Skeletal muscle tissue (tissue), 4 donors: ENCODE measurements around the gene ZNF304. TPM values are rescaled to one million over a fixed set of nuclear protein-coding genes. Genes with fewer than 3 reads are reported as not detected.
"Not testable (repeated sequence)": the region's sequence is repeated elsewhere in the genome, so short reads cannot be mapped to it uniquely, and the experiment has no call there.

Source experiments
- H3K27ac ChIP-seq: one replicate; pipeline ENCODE4 v1.7.0; 2013; ENCODE audit warnings: mild to moderate bottlenecking, low read depth, low read length, inconsistent platforms
- H3K27me3 ChIP-seq, 3 donors: one replicate each; pipeline ENCODE4 v1.7.0; 2013; ENCODE audit warnings: low read length in 3 of 3; ENCODE audit not compliant: control insufficient read depth in 3 of 3, insufficient read depth in 3 of 3
- H3K36me3 ChIP-seq, 3 donors: one replicate each; pipeline ENCODE4 v1.7.0; 2013; ENCODE audit warnings: low read length in 3 of 3; ENCODE audit not compliant: control insufficient read depth in 3 of 3, insufficient read depth in 3 of 3
- H3K4me1 ChIP-seq, 3 donors: one replicate each; pipeline ENCODE4 v1.7.0; 2013; ENCODE audit warnings: low read length in 3 of 3, mild to moderate bottlenecking in 3 of 3; ENCODE audit not compliant: control insufficient read depth in 3 of 3, insufficient read depth in 3 of 3
- H3K4me3 ChIP-seq, 3 donors: one replicate each; pipeline ENCODE4 v1.7.0; 2013; ENCODE audit warnings: low read length in 3 of 3
- H3K9ac ChIP-seq, 3 donors: one replicate each; pipeline ENCODE4 v1.7.0; 2013; ENCODE audit warnings: low read length in 3 of 3, mild to moderate bottlenecking in 3 of 3, moderate library complexity in 2 of 3, low read depth in 1 of 3
- H3K9me3 ChIP-seq, 3 donors: one replicate each; pipeline ENCODE4 v1.7.0; 2013; ENCODE audit warnings: low read length in 3 of 3; ENCODE audit not compliant: control insufficient read depth in 3 of 3
- total RNA-seq: library from RNA; depleted of rRNA; stranded (reverse); fragments of >200 nt; gene quantifications from one replicate; pipeline ENCODE4 v1.2.3, GENCODE V29; 2014
- donor health status: Osteomylitis.

ZNF304 gene
- total RNA-seq, 1 donor from 2014 or later = 16.2 TPM

DNA sequence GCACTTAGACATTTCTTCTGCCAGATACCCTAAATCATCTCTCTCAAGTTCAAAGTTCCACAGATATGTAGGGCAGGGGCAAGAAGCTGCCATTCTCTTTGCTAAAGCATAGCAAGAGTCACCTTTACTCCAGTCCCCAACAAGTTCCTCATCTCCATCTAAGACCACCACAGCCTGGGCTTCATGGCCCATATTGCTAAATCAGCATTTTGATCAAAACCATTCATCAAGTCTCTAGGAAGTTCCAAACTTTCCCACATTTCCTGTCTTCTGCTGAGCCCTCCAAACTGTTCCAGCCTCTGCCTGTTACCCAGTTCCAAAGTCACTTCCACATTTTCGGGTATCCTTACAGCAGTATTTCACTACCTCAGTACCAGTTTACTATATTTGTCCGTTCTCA is 23.6 kb downstream of the ZNF304 start:
- H3K9ac ChIP-seq, H3K4me3 ChIP-seq, H3K4me1 ChIP-seq, H3K27me3 ChIP-seq, H3K27ac ChIP-seq: not testable (repeated sequence)
- H3K36me3 ChIP-seq = peaks cover 39 to 55% (median 47%) of the 10 kb centered on the region in 3 donors
- peaks cover 8 to 11% (median 10%) of the 10 kb centered on the region in 3 donors for H3K9me3 ChIP-seq

DNA sequence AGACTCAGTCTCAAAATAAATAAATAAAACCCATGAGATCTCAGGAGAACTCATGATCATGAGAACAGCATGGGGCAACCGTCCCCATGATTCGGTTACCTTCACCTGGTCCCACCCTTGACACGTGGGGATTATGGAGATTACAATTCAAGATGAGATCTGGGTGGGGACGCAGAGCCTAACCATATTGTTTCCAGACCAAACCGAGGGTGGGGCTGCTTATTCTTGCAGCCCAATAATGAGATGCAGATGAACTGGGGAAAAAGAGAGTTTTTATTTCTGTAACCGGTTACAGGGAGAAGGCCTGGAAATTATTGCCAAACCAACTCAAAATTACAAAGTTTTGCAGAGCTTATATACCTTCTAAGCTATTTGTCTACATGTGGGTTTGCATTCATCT is 25.1 kb downstream of the ZNF304 start:
- Histone ChIP-seq H3K9ac (no peak overlapping the region), H3K9me3 (peaks cover 8 to 11% (median 10%) of the 10 kb centered on the region in 3 donors), H3K36me3 (peaks cover 39 to 55% (median 46%) of the 10 kb centered on the region in 3 donors), H3K4me3 (no peak overlapping the region), H3K27ac (no peak overlapping the region), H3K4me1 (no peaks in the 10 kb centered on the region), H3K27me3 (no peaks in the 10 kb centered on the region)

DNA sequence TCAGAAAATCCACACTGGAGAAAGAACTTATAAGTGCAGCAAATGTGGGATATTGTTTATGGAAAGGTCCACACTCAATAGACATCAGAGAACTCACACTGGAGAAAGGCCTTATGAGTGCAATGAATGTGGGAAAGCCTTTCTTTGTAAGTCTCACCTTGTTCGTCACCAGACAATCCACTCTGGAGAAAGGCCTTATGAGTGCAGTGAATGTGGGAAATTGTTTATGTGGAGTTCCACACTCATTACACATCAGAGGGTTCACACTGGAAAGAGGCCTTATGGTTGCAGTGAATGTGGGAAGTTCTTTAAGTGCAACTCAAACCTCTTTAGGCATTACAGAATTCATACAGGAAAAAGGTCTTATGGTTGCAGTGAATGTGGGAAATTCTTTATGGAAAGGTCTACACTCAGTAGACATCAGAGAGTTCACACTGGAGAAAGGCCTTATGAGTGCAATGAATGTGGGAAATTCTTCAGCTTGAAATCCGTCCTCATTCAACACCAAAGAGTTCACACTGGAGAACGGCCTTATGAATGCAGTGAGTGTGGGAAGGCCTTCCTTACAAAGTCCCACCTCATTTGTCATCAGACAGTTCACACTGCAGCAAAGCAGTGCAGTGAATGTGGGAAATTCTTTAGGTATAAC is 26.6 kb downstream of the ZNF304 start:
- no peak overlapping the region for H3K27ac ChIP-seq
- H3K9me3 ChIP-seq = peaks cover 8 to 11% (median 10%) of the 10 kb centered on the region in 3 donors
- H3K27me3 ChIP-seq = no peaks in the 10 kb centered on the region
- H3K9ac ChIP-seq = no peak overlapping the region
- no peaks in the 10 kb centered on the region for H3K4me1 ChIP-seq
- H3K36me3 ChIP-seq = peaks cover 33 to 40% (median 37%) of the 10 kb centered on the region in 3 donors
- peak overlapping the region in 1 of 3 donors; percentile 20 for H3K4me3 ChIP-seq

DNA sequence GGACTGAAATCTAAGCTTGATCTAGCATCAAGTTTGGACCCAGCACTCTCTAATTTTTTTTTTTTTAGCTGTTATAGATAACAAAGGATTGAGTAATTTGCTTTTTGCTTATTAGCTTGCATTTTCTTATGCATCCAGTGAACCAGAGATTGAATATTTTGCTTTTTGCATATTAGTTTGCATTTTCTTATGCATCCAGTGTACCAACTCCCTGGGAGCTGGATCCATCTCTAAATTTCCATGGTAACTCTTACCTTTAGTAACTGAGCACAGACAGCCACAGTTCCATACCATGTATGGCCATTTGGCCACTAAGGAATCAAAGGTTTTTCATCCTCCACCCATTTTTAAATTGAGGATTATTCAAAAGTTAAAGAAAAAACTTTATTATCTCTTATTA is 29.9 kb downstream of the ZNF304 start:
- peaks cover 18 to 22% (median 20%) of the 10 kb centered on the region in 3 donors for H3K36me3 ChIP-seq
- no peak overlapping the region for H3K27ac ChIP-seq
- no peak overlapping the region for H3K4me3 ChIP-seq
- no peaks in the 10 kb centered on the region for H3K27me3 ChIP-seq
- no peaks in the 10 kb centered on the region for H3K4me1 ChIP-seq
- no peak overlapping the region for H3K9ac ChIP-seq
- H3K9me3 ChIP-seq = peaks cover 8 to 11% (median 10%) of the 10 kb centered on the region in 3 donors

DNA sequence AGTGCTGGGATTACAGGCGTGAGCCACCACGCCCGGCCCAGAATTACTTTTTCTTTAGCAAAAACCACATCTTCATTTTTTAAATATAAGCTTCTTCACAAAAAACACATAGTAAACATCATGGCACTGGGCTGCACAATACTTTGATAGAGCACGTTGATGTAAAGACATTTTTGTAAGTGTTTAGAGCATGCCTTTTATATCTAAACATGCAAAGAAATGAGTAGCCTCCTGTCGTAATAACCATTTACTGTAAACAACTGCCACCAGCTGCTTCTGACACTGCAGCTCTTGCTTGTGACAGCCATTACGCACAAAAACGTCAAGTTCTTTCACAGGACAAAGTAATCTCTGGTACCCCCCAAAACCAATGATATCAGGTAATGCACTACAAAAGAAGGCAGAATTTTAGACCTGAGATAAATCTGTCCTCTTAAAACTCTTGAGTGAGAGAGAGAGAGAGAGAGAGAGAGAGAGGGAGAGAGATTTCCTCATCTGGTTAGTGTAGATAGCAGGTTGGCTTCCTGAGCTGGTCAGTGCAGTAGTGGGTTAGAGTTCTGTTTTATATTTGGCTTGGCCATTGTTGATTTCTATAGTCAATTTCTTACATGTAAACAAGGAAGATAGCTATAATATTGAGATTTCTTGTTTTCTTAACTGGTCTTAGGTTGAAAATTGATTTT is 31.9 kb downstream of the ZNF304 start:
- H3K36me3 ChIP-seq = peaks cover 5 to 7% (median 6%) of the 10 kb centered on the region in 3 donors
- H3K4me1 ChIP-seq = no peaks in the 10 kb centered on the region
- H3K27ac ChIP-seq = no peak overlapping the region
- peaks cover 2 to 4% (median 3%) of the 10 kb centered on the region in 3 donors for H3K9me3 ChIP-seq
- no peak overlapping the region for H3K4me3 ChIP-seq
- no peak overlapping the region for H3K9ac ChIP-seq
- no peaks in the 10 kb centered on the region for H3K27me3 ChIP-seq

DNA sequence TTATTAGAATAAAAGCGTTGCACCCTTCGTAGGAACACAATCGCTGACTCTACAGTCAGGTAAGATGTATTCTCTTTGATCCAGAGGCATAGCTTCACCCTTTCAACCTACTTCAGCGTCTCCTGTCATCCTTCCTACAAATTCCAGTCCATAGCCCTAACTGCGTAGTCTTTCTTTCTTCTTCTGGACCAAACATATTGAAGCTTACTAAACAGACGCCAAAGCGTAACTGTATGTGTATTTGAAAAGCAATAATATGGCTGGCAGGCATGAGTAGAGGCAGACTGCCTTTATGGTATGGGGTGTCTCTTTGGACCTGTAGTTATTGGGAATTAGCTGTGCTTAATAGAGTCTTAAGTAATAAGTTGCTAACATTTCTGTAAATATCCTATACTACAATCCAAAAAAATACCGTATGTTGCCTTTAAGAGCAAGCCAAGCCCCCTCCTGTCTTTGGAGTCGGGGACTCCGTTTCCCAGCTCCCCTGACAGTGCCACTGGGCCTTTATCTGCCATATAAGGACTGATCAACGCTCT is 38.2 kb downstream of the ZNF304 start:
- peaks cover 9 to 12% (median 12%) of the 10 kb centered on the region in 3 donors for H3K36me3 ChIP-seq
- peaks cover 13 to 22% (median 16%) of the 10 kb centered on the region in 3 donors for H3K4me1 ChIP-seq
- H3K4me3 ChIP-seq = peak overlapping the region; percentile 82 to 95 (median 93)
- H3K27ac ChIP-seq = peak overlapping the region; percentile 98
- H3K9me3 ChIP-seq = no peaks in the 10 kb centered on the region
- peak overlapping the region; percentile 89 to 96 (median 94) for H3K9ac ChIP-seq
- no peaks in the 10 kb centered on the region for H3K27me3 ChIP-seq

DNA sequence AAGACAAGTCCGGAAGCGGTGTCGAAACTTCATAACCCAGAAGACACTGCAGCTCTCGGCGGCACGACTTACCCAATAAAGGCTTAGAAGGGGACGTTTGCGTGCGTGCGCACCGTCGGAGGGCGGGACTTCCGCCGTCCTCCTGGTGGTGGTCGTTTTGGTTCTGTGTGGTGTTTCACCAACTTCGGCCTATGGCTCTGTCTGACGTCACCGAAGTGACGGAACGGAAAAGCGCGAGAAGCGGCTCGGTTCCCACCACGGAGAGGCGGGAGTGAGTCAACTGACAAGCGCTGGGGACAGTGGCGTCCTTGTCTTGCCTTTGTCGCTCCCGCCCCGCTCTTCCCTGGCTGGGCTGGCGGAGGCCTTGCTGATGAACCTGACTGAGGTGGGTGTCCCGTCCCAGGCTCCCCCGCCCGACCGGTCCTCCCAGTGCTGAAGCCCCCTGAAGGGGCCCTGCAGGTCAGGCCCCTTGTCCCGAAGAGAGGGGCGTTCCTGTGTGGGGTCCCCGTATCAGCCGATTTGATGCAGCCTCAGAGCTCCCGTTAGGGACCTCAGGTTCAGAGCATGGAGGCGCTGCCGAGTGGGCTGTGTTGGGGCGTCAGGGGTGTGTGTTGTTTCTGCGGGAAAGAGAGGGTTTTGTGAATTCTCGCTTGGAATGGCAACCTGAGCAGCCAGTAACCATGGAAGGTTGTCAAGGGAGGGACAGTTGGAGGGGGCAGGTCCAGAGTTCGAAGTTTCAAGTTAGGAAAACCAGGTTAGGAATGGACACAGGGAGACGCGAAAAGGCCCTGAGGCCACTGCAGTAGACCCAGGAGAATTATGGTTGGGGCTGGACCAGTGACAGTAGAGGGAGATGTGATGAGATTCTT is 38.9 kb downstream of the ZNF304 start, which contains the start of gene ZNF548:
ZNF548 (plus strand) TSS at position 125 of the 869 bp plus-strand sequence; CDS start at position 371, 246 bp downstream.
- Histone ChIP-seq H3K9ac (peak within 1 kb of the TSS; percentile 89 to 96 (median 94)), H3K27ac (peak within 1 kb of the TSS; percentile 98), H3K4me1 (peaks cover 13 to 22% (median 16%) of the 10 kb centered on the region in 3 donors), H3K9me3 (no peaks in the 10 kb centered on the region), H3K27me3 (no peaks in the 10 kb centered on the region), H3K36me3 (peaks cover 9 to 17% (median 16%) of the 10 kb centered on the region in 3 donors), H3K4me3 (peak within 1 kb of the TSS; percentile 82 to 95 (median 93))

DNA sequence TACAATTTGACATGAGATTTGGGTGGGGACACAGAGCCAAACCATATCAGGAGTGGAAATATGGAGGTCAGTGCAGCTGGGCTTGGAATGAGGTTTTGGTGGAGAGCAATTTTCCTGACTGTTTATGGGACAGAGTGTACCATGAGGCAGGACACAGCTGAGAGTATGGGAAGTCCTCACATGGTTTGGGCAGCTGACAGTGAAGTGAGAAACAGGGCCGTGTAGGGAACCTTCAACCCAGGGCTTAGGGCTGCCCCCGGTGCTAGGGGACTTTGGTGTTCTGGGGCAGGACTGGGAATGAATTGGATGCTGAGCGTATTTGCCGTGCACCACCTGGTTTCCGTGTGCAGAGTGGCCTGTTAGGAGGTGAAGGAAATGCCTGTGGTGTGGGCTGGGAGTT is 44.6 kb downstream of the ZNF304 start:
- Histone ChIP-seq H3K27me3 (no peaks in the 10 kb centered on the region), H3K9ac (no peak overlapping the region), H3K9me3 (peaks cover 2 to 8% (median 5%) of the 10 kb centered on the region in 3 donors), H3K27ac (no peak overlapping the region), H3K36me3 (peaks cover 50 to 56% (median 54%) of the 10 kb centered on the region in 3 donors), H3K4me1 (peaks cover 4 to 10% (median 7%) of the 10 kb centered on the region in 3 donors), H3K4me3 (no peak overlapping the region)

DNA sequence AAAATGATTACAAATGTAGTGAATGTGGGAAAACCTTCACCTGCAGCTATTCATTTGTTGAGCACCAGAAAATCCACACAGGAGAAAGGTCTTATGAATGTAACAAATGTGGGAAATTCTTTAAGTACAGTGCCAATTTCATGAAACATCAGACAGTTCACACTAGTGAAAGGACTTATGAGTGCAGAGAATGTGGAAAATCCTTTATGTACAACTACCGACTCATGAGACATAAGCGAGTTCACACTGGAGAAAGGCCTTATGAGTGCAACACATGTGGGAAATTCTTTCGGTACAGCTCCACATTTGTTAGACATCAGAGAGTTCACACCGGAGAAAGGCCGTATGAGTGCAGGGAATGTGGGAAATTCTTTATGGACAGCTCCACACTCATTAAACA is 47.8 kb downstream of the ZNF304 start:
- no peak overlapping the region for H3K4me3 ChIP-seq
- H3K9me3 ChIP-seq = peaks cover 2 to 8% (median 5%) of the 10 kb centered on the region in 3 donors
- H3K36me3 ChIP-seq = peaks cover 45 to 54% (median 49%) of the 10 kb centered on the region in 3 donors
- H3K27me3 ChIP-seq = no peaks in the 10 kb centered on the region
- no peak overlapping the region for H3K9ac ChIP-seq
- H3K4me1 ChIP-seq = peaks cover 0 to 3% (median 0%) of the 10 kb centered on the region in 3 donors
- H3K27ac ChIP-seq = no peak overlapping the region
